WTC11 (cell line): Measurements from ENCODE around the gene FGF14.

Experiments
- HMGXB4 ChIP-seq: sonication (generic); formaldehyde crosslinking; IDR thresholded peaks from 2 replicates; pipeline ENCODE4 v1.8.1; 2023; ENCODE audit warnings: mild to moderate bottlenecking, moderate library complexity, missing genetic modification reagents
- NR1H2 ChIP-seq: sonication (generic); formaldehyde crosslinking; IDR thresholded peaks from 2 replicates; pipeline ENCODE4 v1.9.0; 2021; ENCODE audit warnings: mild to moderate bottlenecking, moderate library complexity, missing genetic modification reagents
- TEAD1 ChIP-seq: sonication (generic); formaldehyde crosslinking; IDR thresholded peaks from 2 replicates; pipeline ENCODE4 v1.8.0; 2022; ENCODE audit warnings: mild to moderate bottlenecking, missing genetic modification reagents
- TP53 ChIP-seq: sonication (generic); formaldehyde crosslinking; IDR thresholded peaks from 2 replicates; pipeline ENCODE4 v1.8.1; 2023; ENCODE audit warnings: mild to moderate bottlenecking, missing genetic modification reagents
- ZNF317 ChIP-seq: sonication (generic); formaldehyde crosslinking; IDR thresholded peaks from 2 replicates; pipeline ENCODE4 v1.8.1; 2023; ENCODE audit warnings: low read depth, mild to moderate bottlenecking, moderate library complexity, missing genetic modification reagents, borderline replicate concordance
- TF ChIP-seq, protein P1 (sequence below): fragments of 200-600 bp; IDR thresholded peaks from 2 replicates; pipeline ENCODE4 v1.8.0; 2022; ENCODE audit warnings: antibody characterized with exemption

DNA sequence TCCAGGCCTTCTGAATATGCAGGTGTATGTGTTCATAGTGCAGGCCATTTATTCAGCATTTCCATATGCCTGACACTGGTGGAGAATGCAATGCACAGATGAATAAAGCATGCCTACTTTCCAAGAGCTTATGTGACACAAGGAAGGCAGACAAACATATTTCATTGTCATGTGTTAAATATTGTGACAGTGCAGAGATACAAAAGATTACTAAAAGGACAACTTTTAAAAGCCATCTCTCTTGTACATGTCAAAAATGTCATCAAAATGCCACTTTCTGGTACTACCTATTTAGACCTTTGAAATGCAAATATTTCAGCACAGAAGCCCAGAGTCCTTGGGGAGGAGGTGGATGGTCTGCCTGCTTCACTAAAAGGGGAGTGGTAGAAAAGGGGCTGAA lies 254.5 kb downstream of the FGF14 start:
- no peak for TF ChIP-seq TEAD1 (CRISPR knock-in tag)
- no peak for TF ChIP-seq ZNF317 (CRISPR knock-in tag)
- TF ChIP-seq HMGXB4 (CRISPR knock-in tag) = no peak
- no peak for TF ChIP-seq TP53 (CRISPR knock-in tag)
- no peak for TF ChIP-seq NR1H2 (CRISPR knock-in tag)
- TF ChIP-seq, protein P1, sequence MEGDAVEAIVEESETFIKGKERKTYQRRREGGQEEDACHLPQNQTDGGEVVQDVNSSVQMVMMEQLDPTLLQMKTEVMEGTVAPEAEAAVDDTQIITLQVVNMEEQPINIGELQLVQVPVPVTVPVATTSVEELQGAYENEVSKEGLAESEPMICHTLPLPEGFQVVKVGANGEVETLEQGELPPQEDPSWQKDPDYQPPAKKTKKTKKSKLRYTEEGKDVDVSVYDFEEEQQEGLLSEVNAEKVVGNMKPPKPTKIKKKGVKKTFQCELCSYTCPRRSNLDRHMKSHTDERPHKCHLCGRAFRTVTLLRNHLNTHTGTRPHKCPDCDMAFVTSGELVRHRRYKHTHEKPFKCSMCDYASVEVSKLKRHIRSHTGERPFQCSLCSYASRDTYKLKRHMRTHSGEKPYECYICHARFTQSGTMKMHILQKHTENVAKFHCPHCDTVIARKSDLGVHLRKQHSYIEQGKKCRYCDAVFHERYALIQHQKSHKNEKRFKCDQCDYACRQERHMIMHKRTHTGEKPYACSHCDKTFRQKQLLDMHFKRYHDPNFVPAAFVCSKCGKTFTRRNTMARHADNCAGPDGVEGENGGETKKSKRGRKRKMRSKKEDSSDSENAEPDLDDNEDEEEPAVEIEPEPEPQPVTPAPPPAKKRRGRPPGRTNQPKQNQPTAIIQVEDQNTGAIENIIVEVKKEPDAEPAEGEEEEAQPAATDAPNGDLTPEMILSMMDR = no peak
